A549 (cell line): Measurements from ENCODE around the gene ABHD12B. TPM values are rescaled to one million over a fixed set of nuclear protein-coding genes. Genes with fewer than 3 reads are reported as not detected.

Source experiments
- ATAC-seq, 2 experiments: fragments of 200-7000 bp in 1 of 2; fragments of >200 bp in 1 of 2; cut with Nextera tagmentation in 1 of 2; cut with Tn5 transposase in 1 of 2; 3 replicates each; pipeline versions ENCODE4 v1.8.0 to v1.9.1; 2018 to 2020; ENCODE audit warnings: mild to moderate bottlenecking in 1 of 2, moderate library complexity in 1 of 2
- CTCF ChIA-PET: fragments of 300-600 bp; sonication (Branson Sonifier 250); formaldehyde crosslinking; extraction: SDS; loops from one replicate; lab custom pipeline; 2021; ENCODE audit warnings: antibody characterized with exemption, inconsistent platforms; lab: Yijun Ruan, JAX
- POLR2A ChIA-PET: fragments of 350-600 bp; formaldehyde crosslinking; extraction: SDS; loops from one replicate; lab custom pipeline; 2021; ENCODE audit warnings: antibody characterized with exemption, inconsistent platforms; lab: Yijun Ruan, JAX
- DNase-seq, 2 experiments: peaks; one replicate each; pipeline versions ENCODE4 v3.0.0 to v3.0.0-alpha.2; 2011 to 2016; ENCODE audit warnings: low read depth in 1 of 2, low spot score in 1 of 2
- FAIRE-seq: peaks from 2 replicates; lab custom pipeline; 2011; peaks lifted over from hg19 to GRCh38; lab: Jason Lieb, UNC
- H3K27ac ChIP-seq, 2 experiments: fragments of >200 bp; sonication (Bioruptor Twin); formaldehyde crosslinking; 3 replicates each; pipeline ENCODE4 v1.5.1; 2016 to 2017
- H3K4me1 ChIP-seq: fragments of >200 bp; sonication (Bioruptor Twin); formaldehyde crosslinking; 3 replicates; pipeline ENCODE4 v1.6.1; 2016
- H3K4me2 ChIP-seq: fragments of >200 bp; sonication (Bioruptor Twin); formaldehyde crosslinking; 3 replicates; pipeline ENCODE4 v1.6.1; 2016
- H3K4me3 ChIP-seq: fragments of >200 bp; sonication (Bioruptor Twin); formaldehyde crosslinking; 3 replicates; pipeline ENCODE4 v1.5.1; 2016
- H3K9me3 ChIP-seq: fragments of >200 bp; sonication (Bioruptor Twin); formaldehyde crosslinking; 3 replicates; pipeline ENCODE4 v1.6.1; 2016
- BCL3 ChIP-seq: fragments of >200 bp; sonication (Bioruptor Twin); formaldehyde crosslinking; IDR thresholded peaks from 3 replicates; pipeline ENCODE4 v1.6.1; 2016
- CBX2 ChIP-seq: fragments of 200-600 bp; sonication (generic); IDR thresholded peaks from 2 replicates; pipeline ENCODE4 v1.6.1; 2016; ENCODE audit warnings: low read depth, mild to moderate bottlenecking, borderline replicate concordance
- CBX8 ChIP-seq: fragments of 200-600 bp; sonication (generic); IDR thresholded peaks from 2 replicates; pipeline ENCODE4 v1.6.1; 2016
- CEBPB ChIP-seq, 2 experiments: fragments of >200 bp in 1 of 2; sonication (Bioruptor Twin) in 1 of 2; formaldehyde crosslinking in 1 of 2; IDR thresholded peaks; 2 replicates each; pipeline ENCODE4 v1.6.1; 2012 to 2016
- E2F6 ChIP-seq: IDR thresholded peaks from 2 replicates; pipeline ENCODE4 v1.6.1; 2012; ENCODE audit warnings: low read depth, borderline replicate concordance
- EHMT2 ChIP-seq: fragments of 200-600 bp; sonication (generic); IDR thresholded peaks from 2 replicates; pipeline ENCODE4 v1.6.1; 2016; ENCODE audit warnings: antibody characterized with exemption, low read depth, mild to moderate bottlenecking, moderate library complexity
- EP300 ChIP-seq, 2 experiments: fragments of >200 bp; sonication (Bioruptor Twin); formaldehyde crosslinking; IDR thresholded peaks; 2 replicates in 1 of 2; 3 replicates in 1 of 2; pipeline ENCODE4 v1.6.1; 2016 to 2017
- ESRRA ChIP-seq: fragments of 150-350 bp; IDR thresholded peaks from 2 replicates; pipeline ENCODE4 v1.6.1; 2014; ENCODE audit warnings: mild to moderate bottlenecking, low read length, borderline replicate concordance
- FOSB ChIP-seq: fragments of 250-450 bp; sonication (Bioruptor Pico); IDR thresholded peaks from 2 replicates; pipeline ENCODE4 v1.5.0; 2020; ENCODE audit warnings: mild to moderate bottlenecking, moderate library complexity
- FOSL2 ChIP-seq, 2 experiments: fragments of 450-650 bp in 1 of 2; fragments of >200 bp in 1 of 2; sonication (Bioruptor Twin) in 1 of 2; formaldehyde crosslinking; IDR thresholded peaks; 2 replicates each; pipeline versions ENCODE4 v1.5.0 to v1.6.1; 2016 to 2020; ENCODE audit warnings: mild to moderate bottlenecking in 1 of 2, moderate library complexity in 1 of 2
- GATA3 ChIP-seq: IDR thresholded peaks from 2 replicates; pipeline ENCODE4 v1.6.1; 2012; ENCODE audit warnings: borderline replicate concordance
- HEYL ChIP-seq: fragments of 250-450 bp; sonication (Bioruptor Pico); IDR thresholded peaks from 2 replicates; pipeline ENCODE4 v1.8.0; 2021; ENCODE audit warnings: mild to moderate bottlenecking, moderate library complexity
- HOXB5 ChIP-seq: fragments of 250-450 bp; sonication (Bioruptor Pico); IDR thresholded peaks from 2 replicates; pipeline ENCODE4 v1.5.0; 2020; ENCODE audit warnings: mild to moderate bottlenecking, moderate library complexity
- JUNB ChIP-seq: fragments of >200 bp; sonication (Bioruptor Twin); formaldehyde crosslinking; IDR thresholded peaks from 2 replicates; pipeline ENCODE4 v1.6.1; 2016
- MAZ ChIP-seq: fragments of 150-350 bp; IDR thresholded peaks from 2 replicates; pipeline ENCODE4 v1.6.1; 2014; ENCODE audit warnings: antibody characterized with exemption, low read depth, low read length, borderline replicate concordance
- NR3C1 ChIP-seq: fragments of >200 bp; sonication (Bioruptor Twin); formaldehyde crosslinking; IDR thresholded peaks from 3 replicates; pipeline ENCODE4 v1.6.1; 2017
- PHF8 ChIP-seq: fragments of 200-600 bp; sonication (generic); IDR thresholded peaks from 2 replicates; pipeline ENCODE4 v1.6.1; 2016; ENCODE audit warnings: low read depth, mild to moderate bottlenecking, antibody characterized with exemption, moderate library complexity, borderline replicate concordance
- POLR2A ChIP-seq: IDR thresholded peaks from 2 replicates; pipeline ENCODE4 v1.6.1; 2012; ENCODE audit warnings: mild to moderate bottlenecking, low read length
- POLR2AphosphoS2 ChIP-seq: conservative IDR thresholded peaks from 2 replicates; pipeline ENCODE4 v1.6.1; 2012; ENCODE audit warnings: low read length, improper control_type of control experiment, inconsistent platforms
- RFX5 ChIP-seq: fragments of 450-650 bp; IDR thresholded peaks from 2 replicates; pipeline ENCODE4 v1.7.1; 2014; ENCODE audit warnings: antibody characterized with exemption, mild to moderate bottlenecking, moderate library complexity
- RNF2 ChIP-seq: fragments of 200-600 bp; sonication (generic); IDR thresholded peaks from 2 replicates; pipeline ENCODE4 v1.6.1; 2016; ENCODE audit warnings: low read depth, mild to moderate bottlenecking, antibody characterized with exemption, moderate library complexity, borderline replicate concordance
- ZC3H11A ChIP-seq: fragments of 450-650 bp; IDR thresholded peaks from 2 replicates; pipeline ENCODE4 v1.6.1; 2014; ENCODE audit warnings: antibody characterized with exemption, mild to moderate bottlenecking
- ZFP36 ChIP-seq: fragments of 450-650 bp; IDR thresholded peaks from 2 replicates; pipeline ENCODE4 v1.6.1; 2014; ENCODE audit warnings: borderline replicate concordance; ENCODE audit not compliant: partially characterized antibody
- ZNF302 ChIP-seq: fragments of 250-450 bp; sonication (Bioruptor Pico); IDR thresholded peaks from 2 replicates; pipeline ENCODE4 v1.9.0; 2021; ENCODE audit warnings: inconsistent platforms, mild to moderate bottlenecking, moderate library complexity
- ZSCAN20 ChIP-seq: fragments of 250-450 bp; sonication (Bioruptor Pico); IDR thresholded peaks from 2 replicates; pipeline ENCODE4 v1.8.0; 2022; ENCODE audit warnings: mild to moderate bottlenecking, moderate library complexity
- WGBS: methylation state at CpG from one replicate; pipeline ENCODE4 v1.1.6; 2017; ENCODE audit errors: missing lambda C conversion rate; 5-methylcytosine and 5-hydroxymethylcytosine counted together
- polyA plus RNA-seq, 4 experiments: library from polyadenylated mRNA; depleted of rRNA in 3 of 4; stranded (reverse); fragments of >200 nt; fragmentation: RNase III in 1 of 4; extraction: RNeasy Plus Mini Kit Qiagen cat#74134 plus additional on column Dnase treatment in 1 of 4; gene quantifications; 2 replicates in 3 of 4; 3 replicates in 1 of 4; pipeline ENCODE4 v1.2.3, GENCODE V29; 2011 to 2017
- TF ChIP-seq, protein P1 (sequence below): fragments of 200-600 bp; sonication (generic); IDR thresholded peaks from 2 replicates; pipeline ENCODE4 v1.6.1; 2016; ENCODE audit warnings: antibody characterized with exemption, mild to moderate bottlenecking, moderate library complexity
- TF ChIP-seq, protein P2 (sequence below): fragments of 250-450 bp; sonication (Bioruptor Pico); IDR thresholded peaks from 2 replicates; pipeline ENCODE4 v1.5.0; 2021; ENCODE audit warnings: mild to moderate bottlenecking, moderate library complexity, borderline replicate concordance

The ABHD12B gene
- polyA plus RNA-seq, 2 of the 4 experiments (the other 2 are of a cell fraction), result not detected

GRCh38 chr14:50883827-50884197 lies 12.0 kb downstream of the ABHD12B start:
- H3K9me3 ChIP-seq, result no peaks in the 10 kb centered on the region
- POLR2A ChIA-PET, result no interaction called here
- no peak for FAIRE-seq

DNA sequence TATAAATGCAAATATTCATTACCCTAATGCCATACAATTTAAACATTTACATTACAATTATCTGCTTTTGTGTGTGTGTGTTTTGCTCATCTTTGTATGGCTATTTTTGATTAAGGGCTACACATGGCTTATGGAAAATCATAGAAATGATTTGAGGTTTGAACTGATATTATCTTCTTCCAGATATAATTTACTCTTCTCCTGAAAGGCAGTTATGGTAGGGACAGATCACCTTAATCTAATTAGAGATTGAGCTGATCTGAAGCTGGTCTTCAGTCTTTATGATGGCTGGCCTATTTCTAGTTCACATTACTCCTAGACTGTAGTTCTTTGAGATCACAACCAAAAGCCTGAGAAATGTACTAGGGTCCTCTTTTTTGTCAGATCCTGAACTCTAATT lies 15.6 kb downstream of the ABHD12B start:
- no peak for ATAC-seq
- Histone ChIP-seq H3K4me2 (no peak overlapping the region), H3K9me3 (no peaks in the 10 kb centered on the region), H3K27ac (no peak overlapping the region), H3K4me1 (no peaks in the 10 kb centered on the region), H3K4me3 (no peak overlapping the region)
- no peak for TF ChIP-seq MAZ
- no peak for TF ChIP-seq RFX5
- no peak for TF ChIP-seq FOSL2 (IDR thresholded peaks at IDR 0.05)
- TF ChIP-seq FOSL2 (CRISPR knock-in tag; IDR thresholded peaks at IDR 0.05), result no peak
- TF ChIP-seq POLR2AphosphoS2, result no peak
- TF ChIP-seq CBX8, result no peak
- TF ChIP-seq, protein P1, sequence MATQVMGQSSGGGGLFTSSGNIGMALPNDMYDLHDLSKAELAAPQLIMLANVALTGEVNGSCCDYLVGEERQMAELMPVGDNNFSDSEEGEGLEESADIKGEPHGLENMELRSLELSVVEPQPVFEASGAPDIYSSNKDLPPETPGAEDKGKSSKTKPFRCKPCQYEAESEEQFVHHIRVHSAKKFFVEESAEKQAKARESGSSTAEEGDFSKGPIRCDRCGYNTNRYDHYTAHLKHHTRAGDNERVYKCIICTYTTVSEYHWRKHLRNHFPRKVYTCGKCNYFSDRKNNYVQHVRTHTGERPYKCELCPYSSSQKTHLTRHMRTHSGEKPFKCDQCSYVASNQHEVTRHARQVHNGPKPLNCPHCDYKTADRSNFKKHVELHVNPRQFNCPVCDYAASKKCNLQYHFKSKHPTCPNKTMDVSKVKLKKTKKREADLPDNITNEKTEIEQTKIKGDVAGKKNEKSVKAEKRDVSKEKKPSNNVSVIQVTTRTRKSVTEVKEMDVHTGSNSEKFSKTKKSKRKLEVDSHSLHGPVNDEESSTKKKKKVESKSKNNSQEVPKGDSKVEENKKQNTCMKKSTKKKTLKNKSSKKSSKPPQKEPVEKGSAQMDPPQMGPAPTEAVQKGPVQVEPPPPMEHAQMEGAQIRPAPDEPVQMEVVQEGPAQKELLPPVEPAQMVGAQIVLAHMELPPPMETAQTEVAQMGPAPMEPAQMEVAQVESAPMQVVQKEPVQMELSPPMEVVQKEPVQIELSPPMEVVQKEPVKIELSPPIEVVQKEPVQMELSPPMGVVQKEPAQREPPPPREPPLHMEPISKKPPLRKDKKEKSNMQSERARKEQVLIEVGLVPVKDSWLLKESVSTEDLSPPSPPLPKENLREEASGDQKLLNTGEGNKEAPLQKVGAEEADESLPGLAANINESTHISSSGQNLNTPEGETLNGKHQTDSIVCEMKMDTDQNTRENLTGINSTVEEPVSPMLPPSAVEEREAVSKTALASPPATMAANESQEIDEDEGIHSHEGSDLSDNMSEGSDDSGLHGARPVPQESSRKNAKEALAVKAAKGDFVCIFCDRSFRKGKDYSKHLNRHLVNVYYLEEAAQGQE, result no peak
- no peak for TF ChIP-seq POLR2A
- no peak for TF ChIP-seq E2F6
- no peak for TF ChIP-seq ZSCAN20
- TF ChIP-seq EHMT2, result no peak
- TF ChIP-seq ZFP36, result no peak
- TF ChIP-seq CEBPB (IDR thresholded peaks at IDR 0.05), result no peak
- no peak for TF ChIP-seq ESRRA
- TF ChIP-seq RNF2, result no peak
- TF ChIP-seq NR3C1, result no peak
- no peak for TF ChIP-seq CBX2
- ChIA-PET CTCF (no interaction called here), POLR2A (interaction anchor here (0.6 kb wide), 1 partner anchor 575 kb away, joined by 3 read pairs; the partner anchor contains the start of gene DMAC2L)
- FAIRE-seq, result no peak
- no peak for DNase-seq

More at GRCh38 chr14:50883827-50884197, 12.0 kb downstream of the ABHD12B start:
- Histone ChIP-seq H3K27ac (no peak overlapping the region), H3K4me3 (no peak overlapping the region), H3K4me2 (no peak overlapping the region), H3K4me1 (no peaks in the 10 kb centered on the region)
- ATAC-seq (no peak), DNase-seq (no peak)
- CTCF ChIA-PET, result interaction anchor here (0.8 to 2.6 kb wide), 6 partner anchors 8 to 265 kb away, joined by 3 to 12 read pairs (median 3); partner anchors contain the start of gene ABHD12B
- TF ChIP-seq BCL3, result no peak
- TF ChIP-seq ZC3H11A, result no peak
- TF ChIP-seq EP300 (IDR thresholded peaks at IDR 0.05), result no peak
- no peak for TF ChIP-seq HEYL
- no peak for TF ChIP-seq PHF8
- no peak for TF ChIP-seq FOSB (CRISPR knock-in tag)
- no peak for TF ChIP-seq RNF2
- TF ChIP-seq, protein P2, sequence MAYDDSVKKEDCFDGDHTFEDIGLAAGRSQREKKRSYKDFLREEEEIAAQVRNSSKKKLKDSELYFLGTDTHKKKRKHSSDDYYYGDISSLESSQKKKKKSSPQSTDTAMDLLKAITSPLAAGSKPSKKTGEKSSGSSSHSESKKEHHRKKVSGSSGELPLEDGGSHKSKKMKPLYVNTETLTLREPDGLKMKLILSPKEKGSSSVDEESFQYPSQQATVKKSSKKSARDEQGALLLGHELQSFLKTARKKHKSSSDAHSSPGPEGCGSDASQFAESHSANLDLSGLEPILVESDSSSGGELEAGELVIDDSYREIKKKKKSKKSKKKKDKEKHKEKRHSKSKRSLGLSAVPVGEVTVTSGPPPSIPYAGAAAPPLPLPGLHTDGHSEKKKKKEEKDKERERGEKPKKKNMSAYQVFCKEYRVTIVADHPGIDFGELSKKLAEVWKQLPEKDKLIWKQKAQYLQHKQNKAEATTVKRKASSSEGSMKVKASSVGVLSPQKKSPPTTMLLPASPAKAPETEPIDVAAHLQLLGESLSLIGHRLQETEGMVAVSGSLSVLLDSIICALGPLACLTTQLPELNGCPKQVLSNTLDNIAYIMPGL, result no peak
- TF ChIP-seq GATA3, result no peak
- TF ChIP-seq ZNF302, result no peak
- TF ChIP-seq CEBPB (IDR thresholded peaks at IDR 0.05), result no peak
- TF ChIP-seq RFX5, result no peak
- TF ChIP-seq HOXB5 (CRISPR knock-in tag), result no peak
- TF ChIP-seq JUNB, result no peak
- WGBS, result 70% methylated on average over 1 of the region's 1 CpG
